Measurements from ENCODE around the gene IL19.
"Not testable (repeated sequence)": the region's sequence is repeated elsewhere in the genome, so short reads cannot be mapped to it uniquely, and the experiment has no call there.

IL19 gene

GRCh38 chr1:206741142-206741701, 29.4 kb upstream of the IL19 start:
- DNase-seq (ENCODE audit: low spot score), result no peak

- no peak for DNase-seq (ENCODE audit: low spot score)
Observed at GRCh38 chr1:206742719-206743383, 27.7 kb upstream of the IL19 start.

GRCh38 chr1:206744683-206745082, 25.9 kb upstream of the IL19 start:
- DNase-seq (ENCODE audit: low spot score), result no peak

- DNase-seq (ENCODE audit: low spot score), result no peak
Observed at GRCh38 chr1:206745301-206745700, 25.3 kb upstream of the IL19 start.

GRCh38 chr1:206748348-206749030, 22.1 kb upstream of the IL19 start:
- DNase-seq (ENCODE audit: low spot score), result no peak

- no peak for DNase-seq (ENCODE audit: low spot score)
Observed at GRCh38 chr1:206751891-206752290, 18.7 kb upstream of the IL19 start.

- DNase-seq (ENCODE audit: low spot score), result no peak
Observed at GRCh38 chr1:206752481-206752880, 18.1 kb upstream of the IL19 start.

- no peak for DNase-seq (ENCODE audit: low spot score)
Observed at GRCh38 chr1:206753141-206753540, 17.4 kb upstream of the IL19 start.

GRCh38 chr1:206754011-206754410, 16.6 kb upstream of the IL19 start:
- DNase-seq (ENCODE audit: low spot score), result no peak

GRCh38 chr1:206757524-206758266, 12.9 kb upstream of the IL19 start:
- DNase-seq (ENCODE audit: low spot score), result no peak

- DNase-seq (ENCODE audit: low spot score), result no peak
Observed at GRCh38 chr1:206760590-206760989, 10.0 kb upstream of the IL19 start.

GRCh38 chr1:206761159-206761768, 9.3 kb upstream of the IL19 start:
- no peak for DNase-seq (ENCODE audit: low spot score)

GRCh38 chr1:206762741-206763364, 7.7 kb upstream of the IL19 start:
- DNase-seq (ENCODE audit: low spot score), result not testable (repeated sequence)

GRCh38 chr1:206765771-206766170, 4.8 kb upstream of the IL19 start:
- DNase-seq (ENCODE audit: low spot score), result not testable (repeated sequence)

GRCh38 chr1:206766251-206766856, 4.2 kb upstream of the IL19 start:
- peak; percentile 63 for DNase-seq (ENCODE audit: low spot score)

- DNase-seq (ENCODE audit: low spot score), result no peak
Observed at GRCh38 chr1:206768472-206769303, 1.9 kb upstream of the IL19 start.

GRCh38 chr1:206769304-206769731, 1.3 kb upstream of the IL19 start:
- no peak for DNase-seq (ENCODE audit: low spot score)

GRCh38 chr1:206771338-206771692, 742 bp downstream of the IL19 start:
- DNase-seq (ENCODE audit: low spot score), result no peak

- peak; percentile 59 for DNase-seq (ENCODE audit: low spot score)
Observed at GRCh38 chr1:206772243-206772937, 1.8 kb downstream of the IL19 start, which contains the start of gene IL10. Gene IL10, minus strand, starts transcription at chr1:206772494. Its CDS starts 59 bp downstream, at chr1:206772435.

- peak; percentile 37 for DNase-seq (ENCODE audit: low spot score)
Observed at GRCh38 chr1:206774093-206774492, 3.5 kb downstream of the IL19 start.

Measured in pons (tissue), 1 donor.